Sigmoid colon (tissue), 4 donors: ENCODE results near the gene RUNX2.

ENCODE experiments used
- EP300 ChIP-seq, 4 donors: sonication (generic); formaldehyde crosslinking; IDR thresholded peaks; one replicate each; pipeline ENCODE4 v1.6.1; 2017; ENCODE audit warnings: antibody characterized with exemption in 4 of 4
- POLR2A ChIP-seq, 2 donors: fragments of 450-650 bp; IDR thresholded peaks; one replicate each; pipeline ENCODE4 v1.6.1; 2016; ENCODE audit warnings: antibody characterized with exemption in 2 of 2, mild to moderate bottlenecking in 2 of 2, moderate library complexity in 2 of 2
- TF ChIP-seq, protein P1 (sequence below), 4 experiments: fragments of 450-650 bp in 3 of 4; fragments of 200-600 bp in 1 of 4; IDR thresholded peaks; one replicate each; pipeline ENCODE4 v1.5.1; 2016 to 2019; ENCODE audit warnings: antibody characterized with exemption in 4 of 4, mild to moderate bottlenecking in 3 of 4, moderate library complexity in 2 of 4

DNA sequence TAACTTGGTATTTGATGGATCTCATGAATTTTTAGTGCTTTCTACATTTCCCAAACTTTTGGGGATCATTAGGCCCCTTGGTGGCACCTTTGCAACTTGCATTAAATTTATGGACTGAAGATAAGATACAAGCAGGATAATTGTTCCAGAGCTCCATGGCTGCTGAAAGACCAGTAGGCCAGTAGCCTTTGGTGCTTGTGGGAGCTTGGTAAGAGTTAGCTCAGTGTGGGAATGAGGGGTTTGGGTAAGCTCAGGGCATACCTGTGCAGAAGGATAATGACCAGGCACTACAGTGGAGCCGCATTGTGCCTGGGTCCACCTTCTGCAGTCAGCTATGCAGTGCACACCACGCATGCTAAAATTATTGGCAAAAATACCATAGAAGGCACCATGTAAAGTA is 290.1 kb downstream of the RUNX2 start:
- TF ChIP-seq, protein P1, sequence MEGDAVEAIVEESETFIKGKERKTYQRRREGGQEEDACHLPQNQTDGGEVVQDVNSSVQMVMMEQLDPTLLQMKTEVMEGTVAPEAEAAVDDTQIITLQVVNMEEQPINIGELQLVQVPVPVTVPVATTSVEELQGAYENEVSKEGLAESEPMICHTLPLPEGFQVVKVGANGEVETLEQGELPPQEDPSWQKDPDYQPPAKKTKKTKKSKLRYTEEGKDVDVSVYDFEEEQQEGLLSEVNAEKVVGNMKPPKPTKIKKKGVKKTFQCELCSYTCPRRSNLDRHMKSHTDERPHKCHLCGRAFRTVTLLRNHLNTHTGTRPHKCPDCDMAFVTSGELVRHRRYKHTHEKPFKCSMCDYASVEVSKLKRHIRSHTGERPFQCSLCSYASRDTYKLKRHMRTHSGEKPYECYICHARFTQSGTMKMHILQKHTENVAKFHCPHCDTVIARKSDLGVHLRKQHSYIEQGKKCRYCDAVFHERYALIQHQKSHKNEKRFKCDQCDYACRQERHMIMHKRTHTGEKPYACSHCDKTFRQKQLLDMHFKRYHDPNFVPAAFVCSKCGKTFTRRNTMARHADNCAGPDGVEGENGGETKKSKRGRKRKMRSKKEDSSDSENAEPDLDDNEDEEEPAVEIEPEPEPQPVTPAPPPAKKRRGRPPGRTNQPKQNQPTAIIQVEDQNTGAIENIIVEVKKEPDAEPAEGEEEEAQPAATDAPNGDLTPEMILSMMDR (IDR thresholded peaks at IDR 0.05): no peak
- TF ChIP-seq POLR2A (IDR thresholded peaks at IDR 0.05) (no peak), EP300 (IDR thresholded peaks at IDR 0.05) (no peak)
